K562 (cell line): ENCODE results near the gene ANKRD13A. TPM values are rescaled to one million over a fixed set of nuclear protein-coding genes. Genes with fewer than 3 reads are reported as not detected.
A peak's percentile ranks its signal among the peaks of the same experiment; 100 is the strongest.

ENCODE experiments used
- ATAC-seq: fragments of 200-7000 bp; cut with Tn5 transposase; 3 replicates; pipeline ENCODE4 v1.9.1; 2020; ENCODE audit warnings: moderate library complexity
- BruUV-seq: library from RNA; stranded (reverse); fragments of 400-500 nt; replicated peaks from 2 replicates; lab custom pipeline; 2021; lab: Mats Ljungman, UMichigan
- CTCF ChIA-PET: fragments of 300-600 bp; formaldehyde crosslinking; extraction: SDS; loops from one replicate; lab custom pipeline; 2021; ENCODE audit warnings: low intra/inter-chr PET ratio; lab: Yijun Ruan, JAX
- POLR2A ChIA-PET: fragments of 300-600, 350-650 bp; sonication (Branson Sonifier 250); formaldehyde crosslinking; extraction: SDS; loops from one replicate; lab custom pipeline; 2021; ENCODE audit warnings: antibody characterized with exemption, inconsistent platforms; lab: Yijun Ruan, JAX
- DNase-seq, 4 experiments: peaks; one replicate each; pipeline versions ENCODE4 v3.0.0 to v3.0.0-alpha.2; 2011 to 2018; ENCODE audit warnings: low spot score in 3 of 4, mixed read lengths in 3 of 4; ENCODE audit errors: extremely low read depth in 1 of 4
- FAIRE-seq: peaks from 2 replicates; lab custom pipeline; 2011; peaks lifted over from hg19 to GRCh38; lab: Jason Lieb, UNC
- H2AFZ ChIP-seq: 2 replicates; pipeline ENCODE4 v1.6.0; 2011; ENCODE audit warnings: low read depth, low read length, control low read depth, inconsistent platforms
- H3K27ac ChIP-seq: fragments of 200-600 bp; 3 replicates; pipeline ENCODE4 v1.8.0; 2011; ENCODE audit warnings: low read depth, mild to moderate bottlenecking, control low read depth, inconsistent platforms, low read length, moderate library complexity, mixed read lengths; ENCODE audit errors: extremely low read depth
- H3K27me3 ChIP-seq, 2 experiments: fragments of 300-600 bp in 1 of 2; 2 replicates in 1 of 2; 3 replicates in 1 of 2; pipeline versions ENCODE4 v1.6.0 to v1.8.0; 2011; ENCODE audit warnings: inconsistent platforms in 2 of 2, low read length in 2 of 2, mild to moderate bottlenecking in 1 of 2, mixed read lengths in 1 of 2, moderate library complexity in 1 of 2; ENCODE audit not compliant: control insufficient read depth in 2 of 2, insufficient read depth in 2 of 2
- H3K36me3 ChIP-seq: fragments of 300-600 bp; 3 replicates; pipeline ENCODE4 v1.8.0; 2011; ENCODE audit warnings: mild to moderate bottlenecking, low read length, inconsistent platforms; ENCODE audit not compliant: control insufficient read depth, insufficient read depth
- H3K4me1 ChIP-seq, 2 experiments: fragments of 200-600 bp in 1 of 2; replicated peaks in 1 of 2; 2 replicates in 1 of 2; 3 replicates in 1 of 2; pipeline versions ENCODE4 v1.5.1 to v1.8.0; 2011; ENCODE audit warnings: inconsistent platforms in 2 of 2, low read length in 2 of 2, mild to moderate bottlenecking in 1 of 2, mixed read lengths in 1 of 2, moderate library complexity in 1 of 2; ENCODE audit not compliant: control insufficient read depth in 2 of 2, insufficient read depth in 2 of 2
- H3K4me2 ChIP-seq: 2 replicates; pipeline ENCODE4 v1.6.1; 2011; ENCODE audit warnings: low read length, control low read depth, inconsistent platforms, mixed read lengths; ENCODE audit not compliant: insufficient read depth
- H3K4me3 ChIP-seq: fragments of 200-600 bp; sonication (generic), shearing (Covaris generic); 2 replicates; pipeline ENCODE4 v1.5.1; 2016; ENCODE audit warnings: control low read depth, inconsistent platforms
- H3K79me2 ChIP-seq: fragments of 200-600 bp; 3 replicates; pipeline ENCODE4 v1.8.0; 2011; ENCODE audit warnings: low read length, inconsistent platforms; ENCODE audit not compliant: control insufficient read depth, insufficient read depth
- H3K9ac ChIP-seq, 2 experiments: 2 replicates each; pipeline versions ENCODE4 v1.6.0 to v1.6.1; 2011; ENCODE audit warnings: low read depth in 2 of 2, low read length in 2 of 2, control low read depth in 1 of 2, inconsistent platforms in 1 of 2, mild to moderate bottlenecking in 1 of 2, mixed read lengths in 1 of 2; ENCODE audit not compliant: insufficient read depth in 1 of 2
- H3K9me1 ChIP-seq: one replicate; pipeline ENCODE4 v1.6.0; 2011; ENCODE audit warnings: inconsistent platforms, mild to moderate bottlenecking, low read length, moderate library complexity; ENCODE audit not compliant: control insufficient read depth, insufficient read depth
- H3K9me3 ChIP-seq: replicated peaks from 2 replicates; pipeline ENCODE4 v1.5.1; 2011; ENCODE audit warnings: low read depth, low read length, inconsistent platforms; ENCODE audit not compliant: control insufficient read depth, insufficient read depth
- H4K20me1 ChIP-seq: replicated peaks from 2 replicates; pipeline ENCODE4 v1.6.1; 2011; ENCODE audit warnings: low read length, inconsistent platforms, mixed read lengths; ENCODE audit not compliant: control insufficient read depth, insufficient read depth
- C11orf30 ChIP-seq: fragments of 450-650 bp; IDR thresholded peaks from 2 replicates; pipeline ENCODE4 v1.6.1; 2016; ENCODE audit warnings: low read depth, mild to moderate bottlenecking
- MAFF ChIP-seq: IDR thresholded peaks from 2 replicates; pipeline ENCODE4 v1.6.1; 2012; ENCODE audit warnings: low read length, improper control_type of control experiment
- MAFG ChIP-seq: fragments of 450-650 bp; conservative IDR thresholded peaks from 2 replicates; pipeline ENCODE4 v1.6.1; 2016; ENCODE audit warnings: missing genetic modification characterization, missing compliant biosample characterization
- MBD2 ChIP-seq: sonication (generic); IDR thresholded peaks from 2 replicates; pipeline ENCODE4 v1.6.1; 2016; ENCODE audit warnings: low read depth, borderline replicate concordance
- NFE2 ChIP-seq: IDR thresholded peaks from 2 replicates; pipeline ENCODE4 v1.6.1; 2014; ENCODE audit warnings: antibody characterized with exemption, low read depth
- NFE2L1 ChIP-seq: fragments of 450-650 bp; IDR thresholded peaks from 2 replicates; pipeline ENCODE4 v1.6.1; 2016; ENCODE audit warnings: missing genetic modification characterization, low read depth, mild to moderate bottlenecking, missing compliant biosample characterization, moderate library complexity, borderline replicate concordance
- ZNF316 ChIP-seq: fragments of 450-650 bp; IDR thresholded peaks from 2 replicates; pipeline ENCODE4 v1.6.1; 2016
- ZNF507 ChIP-seq: conservative IDR thresholded peaks from 2 replicates; pipeline ENCODE4 v1.6.1; 2017; ENCODE audit warnings: missing genetic modification characterization, missing compliant biosample characterization
- WGBS: fragments of 100-300 bp; shearing (Covaris generic); methylation state at CpG from one replicate; pipeline ENCODE4 v1.1.6; 2016; ENCODE audit warnings: low coverage, mixed read lengths; ENCODE audit not compliant: insufficient coverage; ENCODE audit errors: missing lambda C conversion rate; 5-methylcytosine and 5-hydroxymethylcytosine counted together
- in situ Hi-C: fragments of 300-500 bp; cut with MboI; formaldehyde crosslinking; loops from 4 replicates; pipeline ENCODE4 v1.15.0; 2018; ENCODE audit warnings: inconsistent platforms, mixed read lengths
- intact Hi-C: fragments of 100-400 bp; cut with micrococcal nuclease; formaldehyde crosslinking; loops from 2 replicates; pipeline ENCODE4 v1.14.2; 2022
- polyA plus RNA-seq, 8 experiments: library from polyadenylated mRNA; depleted of rRNA in 4 of 8; stranded (reverse) in 5 of 8; unstranded in 3 of 8; fragments of >200 nt; fragmentation: Nextera tagmentation in 2 of 8; fragmentation: Illumina TruSeq in 1 of 8; extraction: Ambion mirVana in 2 of 8; extraction: Trizol in 1 of 8; gene quantifications; 2 replicates each; pipeline versions ENCODE4 v1.2.1 to v1.2.3, GENCODE V29; 2011 to 2014; ENCODE audit warnings: inconsistent platforms in 1 of 8, missing spikeins in 1 of 8
- total RNA-seq, 7 experiments: library from RNA; depleted of rRNA in 6 of 7; stranded (reverse); fragments of >200 nt in 6 of 7; fragmentation: Illumina TruSeq in 2 of 7; extraction: Trizol in 2 of 7; gene quantifications; 2 replicates each; pipeline versions ENCODE4 v1.2.1 to v1.2.3, GENCODE V29; 2011 to 2021; ENCODE audit warnings: low replicate concordance in 1 of 7

ANKRD13A gene
- total and polyA plus RNA-seq, 9 of the 15 experiments (the other 6 are each of a cell fraction or from before 2014, with no cell fraction given) = 5.0 to 55.0 (median 41.5) TPM

DNA sequence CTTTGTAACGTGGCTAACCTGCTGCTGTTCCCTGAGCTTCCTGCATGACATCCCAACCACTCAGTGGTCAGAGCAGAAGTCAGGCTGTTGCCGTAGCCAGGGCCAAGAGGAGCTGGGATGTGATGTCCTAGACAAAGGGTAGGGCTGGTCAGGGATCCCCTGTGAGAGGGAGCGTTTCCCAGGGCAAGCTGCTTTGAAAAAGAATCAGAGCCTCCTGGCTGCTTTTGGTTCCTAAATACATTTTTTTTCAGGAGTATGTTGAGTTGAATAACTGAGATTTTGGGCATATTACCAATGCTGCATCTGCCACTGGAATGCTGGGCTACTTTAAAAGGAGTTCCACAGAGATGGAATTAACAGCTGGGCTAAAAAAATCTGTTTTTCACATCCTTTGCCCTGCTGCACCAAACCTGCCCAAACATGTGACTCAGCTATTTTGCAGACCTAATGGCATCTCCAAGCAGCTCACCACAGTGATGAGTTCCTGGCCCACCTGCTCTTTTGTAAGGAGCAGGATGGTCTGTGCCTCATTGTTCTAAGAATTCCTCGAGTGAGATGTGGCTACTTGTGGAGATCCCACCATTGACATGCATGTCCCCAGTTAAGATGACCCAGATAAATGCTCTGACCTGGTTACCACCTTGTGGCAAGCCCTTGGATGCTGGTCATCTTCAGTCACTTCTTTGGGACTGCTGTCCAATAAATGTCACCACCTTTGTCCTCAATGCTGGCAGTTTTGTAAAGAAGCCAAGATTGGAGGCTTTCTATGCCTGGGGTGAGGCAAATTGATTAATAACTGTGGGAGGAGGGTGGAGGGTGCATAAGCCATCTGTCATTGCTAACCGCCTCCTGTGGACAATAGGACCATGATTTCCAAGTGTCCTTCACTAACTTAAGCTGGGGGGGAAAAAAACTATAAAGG lies 24.1 kb downstream of the ANKRD13A start:
- WGBS = 66% methylated on average over 5 of the region's 5 CpGs
- TF ChIP-seq MAFF (peak; percentile 23; the same call in 1 of the 2 replicates), MBD2 (no peak), MAFG (tag) (peak; percentile 65), NFE2L1 (tag) (peak; percentile 17; the same call in 1 of the 2 replicates), ZNF507 (no peak), C11orf30 (peak; percentile 51), NFE2 (peak; percentile 47; the same call in 1 of the 2 replicates), ZNF316 (peak; percentile 71)
- TF ChIP-seq, all 486 proteins: peak for 6
- H3K27ac ChIP-seq = no peak overlapping the region
- H3K79me2 ChIP-seq = no peaks in the 10 kb centered on the region
- POLR2A ChIA-PET = interaction anchor here (0.7 to 1.4 kb wide), 3 partner anchors 12 to 622 kb away, joined by 3 to 6 read pairs (median 4); no protein-coding TSS in a partner anchor
- H3K4me3 ChIP-seq = no peak overlapping the region
- no peaks in the 10 kb centered on the region for H3K4me1 ChIP-seq
- no peak for DNase-seq
- peaks cover 76% of the 10 kb centered on the region for H3K36me3 ChIP-seq
- in situ Hi-C loops = no loop called here
- H3K27me3 ChIP-seq = no peaks in the 10 kb centered on the region
- intact Hi-C loops = no loop called here
- CTCF ChIA-PET = interaction anchor here (1.1 kb wide), 1 partner anchor 77 kb away, joined by 7 read pairs; no protein-coding TSS in a partner anchor
- no peak for ATAC-seq
- no peaks in the 10 kb centered on the region for H3K9me3 ChIP-seq
- H4K20me1 ChIP-seq = no peaks in the 10 kb centered on the region
- FAIRE-seq = no peak
- H3K4me2 ChIP-seq = no peak overlapping the region
- H3K9me1 ChIP-seq = no peaks in the 10 kb centered on the region
- no TSS peak for BruUV-seq
- H2AFZ ChIP-seq = no peak overlapping the region
- H3K9ac ChIP-seq = no peak overlapping the region
